HFFc6 (cell line): ENCODE data around the gene NXPH3. TPM values are rescaled to one million over a fixed set of nuclear protein-coding genes. Genes with fewer than 3 reads are reported as not detected.

ENCODE experiments used
- DNase-seq: peaks from one replicate; pipeline ENCODE4 v3.0.0-alpha.2; 2018
- H3K27ac Mint-ChIP-seq: 2 replicates; pipeline ENCODE4 v1.8.0; 2020; ENCODE audit warnings: mild to moderate bottlenecking, mixed read lengths
- H3K27me3 Mint-ChIP-seq: 2 replicates; pipeline ENCODE4 v1.8.0; 2021; ENCODE audit warnings: mild to moderate bottlenecking, moderate library complexity, mixed read lengths; ENCODE audit not compliant: insufficient read depth
- H3K36me3 Mint-ChIP-seq: 2 replicates; pipeline ENCODE4 v1.8.0; 2021; ENCODE audit warnings: low read depth, mixed read lengths
- H3K4me1 Mint-ChIP-seq: 2 replicates; pipeline ENCODE4 v1.8.0; 2020; ENCODE audit warnings: low read depth, mixed read lengths
- H3K4me3 Mint-ChIP-seq: 2 replicates; pipeline ENCODE4 v1.8.0; 2020; ENCODE audit warnings: mild to moderate bottlenecking, moderate library complexity, mixed read lengths
- H3K9me3 Mint-ChIP-seq: 2 replicates; pipeline ENCODE4 v1.8.0; 2020; ENCODE audit warnings: mild to moderate bottlenecking, mixed read lengths
- total RNA-seq, 6 experiments: library from RNA; stranded (reverse); fragmentation: NEBNext Ultra II Directional; extraction: Animal tissue kit (Norgen Biotek cat#: 25700); gene quantifications; 2 replicates in 1 of 6; 3 replicates in 5 of 6; pipeline ENCODE4 v1.2.3, GENCODE V29; 2021
- TF ChIP-seq, protein P1 (sequence below): fragments of 200-600 bp; sonication (generic); IDR thresholded peaks from 2 replicates; pipeline ENCODE4 v1.5.0; 2021; ENCODE audit warnings: antibody characterized with exemption, mild to moderate bottlenecking

NXPH3 gene
- total RNA-seq, 6 experiments from 2014 or later, result 0.59 to 2.3 (median 1.5) TPM

DNA sequence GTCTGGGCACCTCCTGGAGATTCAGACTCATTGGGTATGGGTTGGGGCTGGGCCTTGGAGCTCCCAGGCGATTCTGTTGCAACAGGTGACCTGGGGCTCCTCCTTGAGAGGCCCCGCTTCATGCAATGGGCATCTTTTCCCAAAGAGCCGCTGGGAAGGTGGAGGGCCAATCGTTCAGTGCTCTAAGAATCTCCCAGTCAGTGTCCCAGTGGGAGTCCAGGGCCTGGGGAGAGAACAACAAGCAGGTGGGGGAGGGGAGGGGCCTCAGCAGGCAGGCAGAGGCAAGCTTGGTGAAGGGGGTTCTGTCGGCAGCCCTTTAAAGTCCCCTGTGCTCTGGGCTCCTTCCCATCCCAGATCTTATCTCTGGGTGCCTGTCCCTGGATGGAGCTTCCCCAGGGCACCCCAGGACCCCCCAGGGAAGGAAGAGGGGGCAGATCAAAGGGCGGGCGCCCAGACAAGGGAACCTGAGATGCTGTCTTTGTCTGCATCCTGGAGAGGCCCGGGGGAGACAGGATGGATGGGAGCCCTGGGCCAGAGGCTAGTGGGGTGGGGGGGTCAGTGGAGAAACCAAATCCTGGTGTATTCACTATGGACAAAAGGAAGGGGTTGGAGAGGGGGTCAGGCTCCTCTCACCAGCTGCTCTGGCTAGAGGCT lies 30.5 kb upstream of the NXPH3 start:
- Mint-ChIP-seq H3K4me3 (no peak overlapping the region), H3K9me3 (no peaks in the 10 kb centered on the region), H3K27me3 (peaks cover 28% of the 10 kb centered on the region)

DNA sequence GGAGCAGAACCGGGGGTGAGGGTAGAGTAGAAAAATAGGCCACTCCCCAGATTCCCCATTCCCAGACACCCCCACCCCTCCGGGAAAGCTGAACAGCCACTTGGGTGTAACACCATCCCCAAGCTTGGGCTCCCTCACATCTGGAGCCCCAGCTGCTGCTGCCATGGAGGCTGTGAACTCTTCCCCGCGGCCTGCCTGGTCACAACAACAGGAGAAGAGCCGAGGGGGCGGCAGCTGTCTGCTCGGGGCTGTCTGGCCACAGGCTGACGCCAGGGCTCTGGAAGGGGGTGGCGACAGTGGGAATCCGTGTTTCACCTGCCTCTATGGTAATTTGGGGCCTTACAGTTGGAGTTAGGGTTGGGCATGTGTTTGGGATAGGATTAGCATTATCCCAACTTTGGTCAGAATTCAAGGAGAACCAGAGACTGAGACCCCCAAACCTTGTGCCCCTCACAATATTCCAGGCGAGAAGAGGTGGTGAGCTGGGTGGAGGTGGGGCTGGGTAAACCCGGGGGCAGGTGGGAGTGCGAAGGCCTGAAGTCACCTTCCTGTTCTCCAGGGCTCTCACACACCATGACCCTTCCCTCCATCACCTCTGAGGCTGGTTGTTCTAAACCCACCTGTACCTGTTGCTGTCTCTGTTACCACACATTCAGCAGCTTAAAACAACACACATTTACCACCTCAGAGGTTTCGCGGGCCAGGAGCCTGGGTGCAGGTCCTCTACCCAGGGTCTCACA lies 29.7 kb upstream of the NXPH3 start:
- TF ChIP-seq, protein P1, sequence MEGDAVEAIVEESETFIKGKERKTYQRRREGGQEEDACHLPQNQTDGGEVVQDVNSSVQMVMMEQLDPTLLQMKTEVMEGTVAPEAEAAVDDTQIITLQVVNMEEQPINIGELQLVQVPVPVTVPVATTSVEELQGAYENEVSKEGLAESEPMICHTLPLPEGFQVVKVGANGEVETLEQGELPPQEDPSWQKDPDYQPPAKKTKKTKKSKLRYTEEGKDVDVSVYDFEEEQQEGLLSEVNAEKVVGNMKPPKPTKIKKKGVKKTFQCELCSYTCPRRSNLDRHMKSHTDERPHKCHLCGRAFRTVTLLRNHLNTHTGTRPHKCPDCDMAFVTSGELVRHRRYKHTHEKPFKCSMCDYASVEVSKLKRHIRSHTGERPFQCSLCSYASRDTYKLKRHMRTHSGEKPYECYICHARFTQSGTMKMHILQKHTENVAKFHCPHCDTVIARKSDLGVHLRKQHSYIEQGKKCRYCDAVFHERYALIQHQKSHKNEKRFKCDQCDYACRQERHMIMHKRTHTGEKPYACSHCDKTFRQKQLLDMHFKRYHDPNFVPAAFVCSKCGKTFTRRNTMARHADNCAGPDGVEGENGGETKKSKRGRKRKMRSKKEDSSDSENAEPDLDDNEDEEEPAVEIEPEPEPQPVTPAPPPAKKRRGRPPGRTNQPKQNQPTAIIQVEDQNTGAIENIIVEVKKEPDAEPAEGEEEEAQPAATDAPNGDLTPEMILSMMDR, result no peak
- H3K4me1 Mint-ChIP-seq, result no peaks in the 10 kb centered on the region
- no peaks in the 10 kb centered on the region for H3K36me3 Mint-ChIP-seq
- H3K4me3 Mint-ChIP-seq, result no peak overlapping the region
- H3K9me3 Mint-ChIP-seq, result no peaks in the 10 kb centered on the region
- no peak overlapping the region for H3K27ac Mint-ChIP-seq
- peaks cover 28% of the 10 kb centered on the region for H3K27me3 Mint-ChIP-seq
- DNase-seq, result no peak

More for the DNA sequence above, 30.5 kb upstream of the NXPH3 start:
- no peak for DNase-seq
- TF ChIP-seq, protein P1, result no peak
- Mint-ChIP-seq H3K4me1 (no peaks in the 10 kb centered on the region), H3K27ac (no peak overlapping the region), H3K36me3 (no peaks in the 10 kb centered on the region)

DNA sequence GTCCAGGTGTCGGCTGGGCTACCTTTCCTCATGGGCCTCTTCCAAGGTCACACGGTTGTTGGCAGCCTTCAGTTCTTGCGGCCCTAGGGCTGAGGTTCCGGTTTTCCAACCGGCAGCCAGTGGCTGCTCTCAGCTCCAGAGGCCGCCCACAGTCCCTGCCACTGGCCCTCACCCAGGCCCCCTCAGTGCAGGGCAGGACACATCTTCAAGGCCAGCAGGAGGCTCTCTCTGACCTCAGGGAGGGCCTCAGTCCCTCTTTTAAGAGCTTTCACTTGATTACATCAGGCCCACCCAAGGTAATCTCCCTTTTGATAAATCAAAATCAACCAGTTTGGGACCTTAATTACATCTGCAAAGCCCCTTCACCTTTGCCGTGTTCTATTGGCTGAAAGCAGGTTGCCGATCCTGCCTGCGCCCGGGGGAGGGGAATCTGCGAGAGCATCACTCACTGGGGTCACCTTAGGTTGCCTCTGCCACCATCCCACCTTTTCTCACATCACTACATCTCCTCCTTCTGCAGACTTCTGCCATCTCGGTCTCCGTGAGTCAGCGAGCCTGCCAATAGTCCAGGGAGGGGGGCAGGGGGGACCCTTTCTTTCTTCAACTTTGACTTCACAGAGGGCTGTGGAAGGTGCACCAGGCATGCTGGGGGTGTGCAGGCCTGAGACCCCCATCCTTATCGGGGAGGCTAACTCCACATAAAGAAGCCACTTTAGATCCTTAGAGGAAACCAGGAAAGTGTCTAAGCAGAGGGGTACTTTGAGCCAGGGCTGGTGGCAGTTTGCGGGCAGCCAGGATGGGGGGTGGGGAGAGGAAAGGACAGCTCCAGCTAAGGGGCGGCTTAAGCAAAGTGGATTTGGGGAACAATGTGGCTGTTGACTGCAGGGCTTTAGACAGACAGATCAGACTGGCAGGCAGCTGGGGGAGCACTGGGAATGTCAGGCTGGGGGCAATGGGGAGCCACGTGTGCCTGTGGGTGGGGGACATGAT lies 28.8 kb upstream of the NXPH3 start:
- Mint-ChIP-seq H3K27ac (no peak overlapping the region), H3K4me3 (no peak overlapping the region), H3K27me3 (peaks cover 28% of the 10 kb centered on the region), H3K36me3 (no peaks in the 10 kb centered on the region), H3K9me3 (no peaks in the 10 kb centered on the region), H3K4me1 (no peaks in the 10 kb centered on the region)
- TF ChIP-seq, protein P1, result no peak
- no peak for DNase-seq

DNA sequence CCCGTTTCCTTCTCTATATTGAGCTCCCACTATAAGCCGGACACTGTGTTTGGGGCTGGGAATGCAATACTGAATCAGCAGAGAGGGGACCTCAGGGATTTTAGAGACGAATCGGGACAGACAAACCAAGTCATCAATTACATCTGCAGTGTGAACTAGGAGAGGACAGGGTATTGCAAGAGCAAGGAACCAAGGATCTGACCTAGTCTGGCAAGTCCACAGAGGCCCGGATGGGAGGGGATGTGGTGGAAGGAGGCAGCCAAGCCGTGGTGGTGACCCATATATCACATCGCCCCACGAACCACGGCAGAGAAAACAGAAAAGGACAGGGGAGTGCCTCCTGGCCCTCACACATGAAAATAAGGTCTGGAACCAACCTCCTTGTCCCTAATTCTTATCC lies 28.1 kb upstream of the NXPH3 start:
- TF ChIP-seq, protein P1, result no peak
- Mint-ChIP-seq H3K27ac (no peak overlapping the region), H3K36me3 (no peaks in the 10 kb centered on the region), H3K27me3 (peaks cover 25% of the 10 kb centered on the region), H3K9me3 (no peaks in the 10 kb centered on the region), H3K4me3 (no peak overlapping the region), H3K4me1 (no peaks in the 10 kb centered on the region)
- DNase-seq, result no peak

DNA sequence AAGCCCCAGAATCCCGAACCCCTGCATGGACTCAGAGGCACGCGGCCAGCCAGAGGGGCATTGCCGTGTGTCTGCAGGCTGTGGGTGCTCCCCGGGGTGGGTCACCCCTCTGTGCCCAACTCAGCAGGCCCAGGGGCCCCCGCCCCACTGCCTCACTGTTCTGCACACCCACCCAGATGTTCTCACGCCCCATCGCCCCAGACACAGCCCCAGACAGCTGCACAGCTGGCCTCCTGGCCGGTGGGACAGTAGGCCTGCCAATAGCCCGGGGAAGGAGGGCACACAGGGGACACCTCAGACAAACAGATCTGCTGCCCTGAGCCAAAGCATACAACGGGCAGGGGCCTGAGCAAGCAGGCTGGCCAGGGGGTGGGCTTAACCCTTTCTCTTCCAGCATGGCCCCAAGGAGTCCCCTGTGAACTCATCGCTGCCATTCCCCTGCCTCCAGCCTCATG lies 27.6 kb upstream of the NXPH3 start:
- no peaks in the 10 kb centered on the region for H3K4me1 Mint-ChIP-seq
- DNase-seq, result no peak
- peaks cover 25% of the 10 kb centered on the region for H3K27me3 Mint-ChIP-seq
- no peaks in the 10 kb centered on the region for H3K9me3 Mint-ChIP-seq
- H3K27ac Mint-ChIP-seq, result no peak overlapping the region
- H3K4me3 Mint-ChIP-seq, result no peak overlapping the region
- no peaks in the 10 kb centered on the region for H3K36me3 Mint-ChIP-seq
- TF ChIP-seq, protein P1, result no peak
